ENCODE measurements around the gene WDR18. TPM values are rescaled to one million over a fixed set of nuclear protein-coding genes. Genes with fewer than 3 reads are reported as not detected.

Gene WDR18
- total and polyA plus RNA-seq, 2 experiments from 2014 or later: 155 to 157 TPM

DNA sequence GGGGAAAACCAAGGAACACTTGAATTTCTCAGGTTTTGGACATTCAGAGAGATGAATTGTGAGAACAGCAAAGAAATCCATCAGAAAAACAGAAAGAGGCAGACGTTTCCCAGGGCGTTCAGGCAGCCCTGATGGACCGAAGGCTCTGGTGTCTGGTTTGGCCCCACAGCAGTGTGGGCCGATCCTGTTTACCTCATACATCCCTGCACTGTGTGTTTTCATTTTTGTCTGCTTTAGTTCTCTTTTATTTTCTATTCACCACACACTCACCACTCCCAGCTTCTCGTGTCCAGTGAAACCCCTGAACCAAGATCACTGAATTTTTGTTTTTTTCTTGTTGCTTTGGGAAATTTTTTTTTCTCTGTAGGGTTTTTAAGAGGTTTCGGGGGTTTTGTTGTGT lies 11.9 kb upstream of the WDR18 start (continued):
- TF ChIP-seq ZNF462 (CRISPR knock-in tag; IDR thresholded peaks at IDR 0.05) (no peak), EZH2 (IDR thresholded peaks at IDR 0.05; ENCODE audit: low read depth, unreplicated experiment) (no peak), ZNF114 (CRISPR knock-in tag; IDR thresholded peaks at IDR 0.05) (no peak), POLR2AphosphoS5 (IDR thresholded peaks at IDR 0.05; ENCODE audit: low read depth) (no peak), ETS1 (IDR thresholded peaks at IDR 0.05) (no peak), EZH2phosphoT487 (IDR thresholded peaks at IDR 0.05; ENCODE audit: unreplicated experiment) (no peak), CREB1 (CRISPR knock-in tag; IDR thresholded peaks at IDR 0.05; ENCODE audit: low read depth) (no peak)
- TF ChIP-seq, protein P1, sequence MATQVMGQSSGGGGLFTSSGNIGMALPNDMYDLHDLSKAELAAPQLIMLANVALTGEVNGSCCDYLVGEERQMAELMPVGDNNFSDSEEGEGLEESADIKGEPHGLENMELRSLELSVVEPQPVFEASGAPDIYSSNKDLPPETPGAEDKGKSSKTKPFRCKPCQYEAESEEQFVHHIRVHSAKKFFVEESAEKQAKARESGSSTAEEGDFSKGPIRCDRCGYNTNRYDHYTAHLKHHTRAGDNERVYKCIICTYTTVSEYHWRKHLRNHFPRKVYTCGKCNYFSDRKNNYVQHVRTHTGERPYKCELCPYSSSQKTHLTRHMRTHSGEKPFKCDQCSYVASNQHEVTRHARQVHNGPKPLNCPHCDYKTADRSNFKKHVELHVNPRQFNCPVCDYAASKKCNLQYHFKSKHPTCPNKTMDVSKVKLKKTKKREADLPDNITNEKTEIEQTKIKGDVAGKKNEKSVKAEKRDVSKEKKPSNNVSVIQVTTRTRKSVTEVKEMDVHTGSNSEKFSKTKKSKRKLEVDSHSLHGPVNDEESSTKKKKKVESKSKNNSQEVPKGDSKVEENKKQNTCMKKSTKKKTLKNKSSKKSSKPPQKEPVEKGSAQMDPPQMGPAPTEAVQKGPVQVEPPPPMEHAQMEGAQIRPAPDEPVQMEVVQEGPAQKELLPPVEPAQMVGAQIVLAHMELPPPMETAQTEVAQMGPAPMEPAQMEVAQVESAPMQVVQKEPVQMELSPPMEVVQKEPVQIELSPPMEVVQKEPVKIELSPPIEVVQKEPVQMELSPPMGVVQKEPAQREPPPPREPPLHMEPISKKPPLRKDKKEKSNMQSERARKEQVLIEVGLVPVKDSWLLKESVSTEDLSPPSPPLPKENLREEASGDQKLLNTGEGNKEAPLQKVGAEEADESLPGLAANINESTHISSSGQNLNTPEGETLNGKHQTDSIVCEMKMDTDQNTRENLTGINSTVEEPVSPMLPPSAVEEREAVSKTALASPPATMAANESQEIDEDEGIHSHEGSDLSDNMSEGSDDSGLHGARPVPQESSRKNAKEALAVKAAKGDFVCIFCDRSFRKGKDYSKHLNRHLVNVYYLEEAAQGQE (IDR thresholded peaks at IDR 0.05; ENCODE audit: unreplicated experiment): no peak
